ENCODE data around the gene SSTR1. TPM values are rescaled to one million over a fixed set of nuclear protein-coding genes. Genes with fewer than 3 reads are reported as not detected.

Gene SSTR1
- total RNA-seq, 1 experiment from 2014 or later: 0.50 TPM

DNA sequence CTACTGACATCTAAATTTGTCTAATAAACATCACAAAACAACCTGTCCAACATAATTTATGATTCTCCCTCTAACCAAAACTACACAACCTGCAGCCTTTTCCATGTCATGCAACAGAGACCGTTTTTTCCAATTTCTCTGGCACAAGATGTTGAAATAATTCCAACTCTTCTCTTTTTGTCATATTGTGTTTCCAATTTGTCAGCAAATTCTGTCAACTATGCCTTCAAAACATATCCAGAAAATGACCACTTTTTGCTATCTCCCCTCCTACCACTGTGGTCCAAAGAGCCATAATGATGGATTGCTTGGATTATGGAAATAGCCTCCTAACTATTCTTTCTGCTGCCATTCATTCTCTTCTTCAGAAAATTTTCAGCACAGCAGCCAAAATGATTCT is 31.3 kb upstream of the SSTR1 start:
- ChIA-PET CTCF (no interaction called here), POLR2A (ENCODE audit: unreplicated experiment) (no interaction called here)
- Histone ChIP-seq H3K27me3 (ENCODE audit: insufficient read depth, low read depth) (no peaks in the 10 kb centered on the region), H3K27ac (no peak overlapping the region), H3K36me3 (ENCODE audit: low read depth) (no peaks in the 10 kb centered on the region), H4K20me1 (ENCODE audit: insufficient read depth) (no peaks in the 10 kb centered on the region), H3K9me2 (ENCODE audit: insufficient read depth) (no peaks in the 10 kb centered on the region), H2AFZ (no peak overlapping the region), H3K4me2 (no peak overlapping the region), H3K9me3 (ENCODE audit: insufficient read depth, low read depth) (no peaks in the 10 kb centered on the region; the same call in 1 of the 2 replicates), H3K4me3 (no peak overlapping the region), H3K4me1 (replicated peaks; ENCODE audit: insufficient read depth) (peaks cover 7% of the 10 kb centered on the region; the same call in 1 of the 2 replicates), H3K79me2 (ENCODE audit: low read depth) (no peaks in the 10 kb centered on the region), H3F3A (ENCODE audit: insufficient read depth, low read depth) (no peaks in the 10 kb centered on the region)
- TF ChIP-seq, protein P1, sequence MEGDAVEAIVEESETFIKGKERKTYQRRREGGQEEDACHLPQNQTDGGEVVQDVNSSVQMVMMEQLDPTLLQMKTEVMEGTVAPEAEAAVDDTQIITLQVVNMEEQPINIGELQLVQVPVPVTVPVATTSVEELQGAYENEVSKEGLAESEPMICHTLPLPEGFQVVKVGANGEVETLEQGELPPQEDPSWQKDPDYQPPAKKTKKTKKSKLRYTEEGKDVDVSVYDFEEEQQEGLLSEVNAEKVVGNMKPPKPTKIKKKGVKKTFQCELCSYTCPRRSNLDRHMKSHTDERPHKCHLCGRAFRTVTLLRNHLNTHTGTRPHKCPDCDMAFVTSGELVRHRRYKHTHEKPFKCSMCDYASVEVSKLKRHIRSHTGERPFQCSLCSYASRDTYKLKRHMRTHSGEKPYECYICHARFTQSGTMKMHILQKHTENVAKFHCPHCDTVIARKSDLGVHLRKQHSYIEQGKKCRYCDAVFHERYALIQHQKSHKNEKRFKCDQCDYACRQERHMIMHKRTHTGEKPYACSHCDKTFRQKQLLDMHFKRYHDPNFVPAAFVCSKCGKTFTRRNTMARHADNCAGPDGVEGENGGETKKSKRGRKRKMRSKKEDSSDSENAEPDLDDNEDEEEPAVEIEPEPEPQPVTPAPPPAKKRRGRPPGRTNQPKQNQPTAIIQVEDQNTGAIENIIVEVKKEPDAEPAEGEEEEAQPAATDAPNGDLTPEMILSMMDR (conservative IDR thresholded peaks at IDR 0.05): no peak
- TF ChIP-seq EZH2 (IDR thresholded peaks at IDR 0.05; ENCODE audit: low read depth): no peak
- DNase-seq: no peak
- intact Hi-C loops (cut with micrococcal nuclease; ENCODE audit: unreplicated experiment): no loop called here
- BruUV-seq (replicated peaks): no TSS peak

DNA sequence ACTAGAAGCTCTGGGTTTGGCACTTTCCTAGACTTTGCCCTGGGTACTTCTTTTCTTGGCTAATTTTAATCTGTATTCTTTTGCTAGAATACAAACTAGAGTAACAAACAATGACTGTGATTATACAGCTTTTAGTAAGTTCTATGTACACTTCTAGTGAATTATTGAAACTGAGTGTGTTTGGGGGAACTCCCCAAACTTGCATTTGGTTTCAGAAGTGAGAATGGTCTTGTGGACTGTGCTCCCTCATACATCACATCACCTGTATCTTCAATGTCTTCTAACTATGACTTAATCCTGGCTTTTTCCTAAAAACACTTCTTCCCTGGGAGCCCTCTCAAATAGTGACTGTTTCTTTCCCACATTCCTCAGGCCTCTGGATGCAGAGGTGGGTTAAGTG is 23.6 kb upstream of the SSTR1 start:
- Histone ChIP-seq H3K27me3 (ENCODE audit: insufficient read depth, low read depth) (no peaks in the 10 kb centered on the region), H3K4me1 (replicated peaks; ENCODE audit: insufficient read depth) (peaks cover 16% of the 10 kb centered on the region), H3K27ac (no peak overlapping the region), H3K36me3 (ENCODE audit: low read depth) (no peaks in the 10 kb centered on the region), H4K20me1 (ENCODE audit: insufficient read depth) (no peaks in the 10 kb centered on the region), H3K9me3 (ENCODE audit: insufficient read depth, low read depth) (no peaks in the 10 kb centered on the region), H3K9me2 (ENCODE audit: insufficient read depth) (no peaks in the 10 kb centered on the region), H2AFZ (no peak overlapping the region), H3K79me2 (ENCODE audit: low read depth) (no peaks in the 10 kb centered on the region), H3K4me3 (no peak overlapping the region), H3K4me2 (no peak overlapping the region), H3F3A (ENCODE audit: insufficient read depth, low read depth) (peaks cover 6% of the 10 kb centered on the region; the same call in 1 of the 2 replicates)
- ChIA-PET CTCF (no interaction called here), POLR2A (ENCODE audit: unreplicated experiment) (no interaction called here)
- BruUV-seq (replicated peaks): no TSS peak
- DNase-seq: no peak
- TF ChIP-seq EZH2 (IDR thresholded peaks at IDR 0.05; ENCODE audit: low read depth): no peak
- TF ChIP-seq, protein P1 (conservative IDR thresholded peaks at IDR 0.05): no peak
- intact Hi-C loops (cut with micrococcal nuclease; ENCODE audit: unreplicated experiment): no loop called here

DNA sequence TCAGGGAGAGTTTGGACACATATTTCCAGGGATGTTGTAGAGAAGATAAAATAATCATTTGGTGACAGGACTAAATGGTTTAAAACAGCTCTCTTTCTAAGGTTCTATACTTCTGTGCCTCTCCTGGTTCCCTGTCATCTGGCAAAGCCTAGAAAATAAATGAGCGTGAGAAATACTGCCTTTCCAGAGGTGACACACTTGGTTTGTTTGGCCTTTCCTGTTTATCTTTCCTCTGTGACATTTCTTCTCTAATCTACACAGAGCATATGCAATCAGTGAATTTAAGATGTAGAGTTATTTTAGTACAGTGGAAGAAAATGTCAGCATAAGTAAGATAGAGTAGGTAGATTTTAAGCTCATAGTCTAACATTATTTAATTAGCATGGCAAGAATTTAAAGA is 22.0 kb upstream of the SSTR1 start:
- Histone ChIP-seq H3K4me2 (no peak overlapping the region), H3K36me3 (ENCODE audit: low read depth) (no peaks in the 10 kb centered on the region), H3K4me3 (no peak overlapping the region), H3F3A (ENCODE audit: insufficient read depth, low read depth) (peaks cover 6% of the 10 kb centered on the region; the same call in 1 of the 2 replicates), H3K4me1 (replicated peaks; ENCODE audit: insufficient read depth) (peaks cover 16% of the 10 kb centered on the region), H3K27me3 (ENCODE audit: insufficient read depth, low read depth) (no peaks in the 10 kb centered on the region), H4K20me1 (ENCODE audit: insufficient read depth) (no peaks in the 10 kb centered on the region), H3K79me2 (ENCODE audit: low read depth) (no peaks in the 10 kb centered on the region), H3K9me2 (ENCODE audit: insufficient read depth) (no peaks in the 10 kb centered on the region), H3K27ac (no peak overlapping the region), H3K9me3 (ENCODE audit: insufficient read depth, low read depth) (no peaks in the 10 kb centered on the region), H2AFZ (no peak overlapping the region)
- intact Hi-C loops (cut with micrococcal nuclease; ENCODE audit: unreplicated experiment): no loop called here
- POLR2A ChIA-PET (ENCODE audit: unreplicated experiment): no interaction called here
- no TSS peak for BruUV-seq (replicated peaks)
- TF ChIP-seq, protein P1 (conservative IDR thresholded peaks at IDR 0.05): no peak
- TF ChIP-seq EZH2 (IDR thresholded peaks at IDR 0.05; ENCODE audit: low read depth): no peak
- CTCF ChIA-PET: interaction anchor here (0.5 kb wide), 1 partner anchor 340 kb away, joined by 3 read pairs; no protein-coding TSS in a partner anchor
- DNase-seq: no peak

All from PC-9 (cell line).